ENCODE measurements around the gene ULK1.

GRCh38 chr12:131912518-131913274, 18.3 kb downstream of the ULK1 start:
- no peak; the same call in 1 of the 2 replicates for TF ChIP-seq CTCF (IDR thresholded peaks at IDR 0.05)
- no peak for TF ChIP-seq REST (IDR thresholded peaks at IDR 0.05; ENCODE audit: insufficient read depth in 1 of 2, low read depth in 2 of 2, low read length in 1 of 2)
- TF ChIP-seq POLR2AphosphoS5 (IDR thresholded peaks at IDR 0.05; ENCODE audit: low read depth, low read length) = no peak
- no peak for TF ChIP-seq SIN3A (IDR thresholded peaks at IDR 0.05; ENCODE audit: borderline replicate concordance, insufficient read depth, low read depth, low read length)

Measured in Panc1 (cell line).